Ecto neural progenitor cell (in vitro differentiated cells): ENCODE data around the gene RBP7.
A peak's percentile ranks its signal among the peaks of the same experiment; 100 is the strongest.

Experiments
- DNase-seq: peaks from one replicate; pipeline ENCODE4 v3.0.0-alpha.2; 2018; ENCODE audit warnings: low spot score

The RBP7 gene

DNA sequence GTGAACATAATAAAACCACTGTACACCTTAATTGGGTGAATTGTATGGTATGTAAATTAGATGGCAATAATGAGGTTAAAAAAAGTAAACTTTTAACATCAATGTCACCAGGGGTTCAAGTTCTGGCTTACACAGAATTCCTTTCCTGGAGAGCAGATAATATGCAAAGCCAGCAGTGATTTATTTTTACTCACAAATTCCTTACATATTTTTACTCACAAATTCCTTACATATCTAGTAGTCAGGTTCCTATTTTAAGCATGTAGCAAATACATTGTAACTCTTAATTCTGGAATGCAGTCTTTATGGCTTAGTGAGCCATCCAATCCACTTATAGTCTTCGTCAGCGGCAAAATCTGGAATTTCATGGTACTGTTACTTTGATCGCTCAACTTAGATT is 34.4 kb downstream of the RBP7 start:
- DNase-seq = no peak

DNA sequence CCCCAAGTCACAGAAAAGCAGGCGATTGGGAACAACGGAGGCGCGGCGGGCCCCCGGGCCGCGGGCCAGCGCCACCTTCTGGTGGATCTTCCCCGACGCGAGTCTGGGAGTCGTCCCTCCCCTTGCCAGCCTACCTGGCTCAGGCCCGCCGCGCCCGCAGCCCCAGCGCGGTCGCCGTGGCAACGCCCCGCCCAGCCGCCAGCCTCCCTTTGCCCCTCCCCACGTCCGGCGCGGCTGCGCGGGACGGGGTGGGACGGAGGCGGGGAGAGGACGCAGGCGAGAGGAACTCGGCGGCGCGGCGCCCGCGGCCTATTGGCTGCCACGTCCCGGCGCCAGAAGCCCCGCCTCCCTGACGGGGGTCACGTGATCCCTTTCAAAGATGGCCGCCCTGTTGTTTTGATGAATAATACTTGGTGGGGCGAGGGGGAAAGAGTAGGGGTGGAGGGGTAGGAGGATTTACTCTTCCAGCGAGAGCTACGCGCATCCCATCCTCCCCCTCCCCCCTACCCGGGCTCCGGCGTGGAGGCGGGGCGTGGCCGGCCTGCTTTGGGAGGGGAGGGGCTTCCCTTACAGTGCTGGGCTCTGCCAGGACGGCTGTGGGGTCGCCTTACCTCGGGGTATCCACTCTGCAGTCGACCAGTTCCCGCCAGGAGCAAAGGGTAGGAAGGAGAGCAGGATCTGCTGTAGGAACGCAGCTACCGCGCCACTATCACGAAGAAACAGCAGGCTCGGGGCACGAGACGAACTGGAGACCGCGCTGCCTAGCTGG is 35.7 kb downstream of the RBP7 start, which contains the start of gene UBE4B:
Gene UBE4B (plus strand): TSS at position 369 of the 769 bp plus-strand sequence. CDS start 713 bp downstream, outside the sequence.
- peak; percentile 99 for DNase-seq

GRCh38 chr1:10033359-10033845 is 36.4 kb downstream of the RBP7 start:
- DNase-seq = no peak

DNA sequence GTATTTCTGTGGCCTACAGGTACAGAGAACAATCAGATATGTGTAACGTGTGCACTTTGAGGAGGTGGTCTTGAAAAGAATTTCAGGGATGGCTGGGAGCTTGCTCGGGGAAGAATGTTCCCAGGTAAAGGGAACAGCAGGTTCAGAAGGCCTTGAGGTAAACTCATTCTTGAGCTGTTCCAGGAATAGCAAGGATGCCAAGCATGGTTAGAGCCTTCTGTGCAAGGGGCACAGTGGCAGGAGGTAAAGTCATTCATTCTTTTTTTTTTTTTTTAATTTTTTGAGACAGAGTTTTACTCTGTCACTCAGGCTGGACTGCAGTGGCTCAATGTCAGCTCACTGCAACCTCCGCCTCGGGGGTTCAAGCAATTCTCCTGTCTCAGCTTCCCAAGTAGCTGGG is 45.7 kb downstream of the RBP7 start:
- no peak for DNase-seq

DNA sequence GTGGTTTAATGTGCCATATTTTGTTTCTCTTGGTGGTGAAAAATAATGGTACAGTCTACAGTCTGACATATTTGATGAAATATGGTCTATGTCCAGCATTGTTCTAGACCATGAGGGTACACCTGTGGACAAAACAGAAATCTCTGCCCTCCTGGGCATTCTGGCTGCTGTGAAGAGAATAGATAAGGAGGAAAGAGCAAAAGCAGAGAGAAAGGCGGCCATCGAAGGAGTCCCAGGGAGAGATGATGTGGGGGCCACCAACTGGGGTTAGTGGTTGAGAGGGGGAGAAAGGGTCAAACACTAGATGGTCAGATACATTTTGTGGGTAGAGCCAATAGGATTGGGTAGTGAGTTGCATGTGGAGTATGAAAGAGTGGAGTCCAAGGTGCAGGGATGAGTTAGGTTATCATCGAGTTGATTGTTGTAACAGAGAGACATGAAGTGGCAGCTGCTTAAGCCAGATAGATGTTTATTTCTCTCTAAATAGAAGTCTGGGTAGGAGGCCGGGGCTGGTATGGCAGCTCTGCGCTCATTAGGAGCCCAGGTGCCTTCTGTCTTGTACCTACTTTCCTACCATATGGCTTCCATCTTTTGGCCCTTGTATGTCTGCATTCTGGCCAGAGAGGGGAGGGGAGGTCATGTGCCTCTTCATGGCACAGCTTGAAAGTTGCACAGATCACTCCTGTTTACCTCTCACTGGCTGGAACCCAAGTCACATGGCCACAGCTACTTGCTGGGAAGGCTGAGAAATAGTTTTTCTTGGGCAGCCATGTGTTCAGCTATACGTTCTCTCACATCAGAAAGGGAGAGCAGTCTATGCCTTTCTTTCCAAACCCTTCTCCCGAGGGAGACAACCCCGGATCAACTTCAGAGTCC is 48.7 kb downstream of the RBP7 start:
- no peak for DNase-seq

DNA sequence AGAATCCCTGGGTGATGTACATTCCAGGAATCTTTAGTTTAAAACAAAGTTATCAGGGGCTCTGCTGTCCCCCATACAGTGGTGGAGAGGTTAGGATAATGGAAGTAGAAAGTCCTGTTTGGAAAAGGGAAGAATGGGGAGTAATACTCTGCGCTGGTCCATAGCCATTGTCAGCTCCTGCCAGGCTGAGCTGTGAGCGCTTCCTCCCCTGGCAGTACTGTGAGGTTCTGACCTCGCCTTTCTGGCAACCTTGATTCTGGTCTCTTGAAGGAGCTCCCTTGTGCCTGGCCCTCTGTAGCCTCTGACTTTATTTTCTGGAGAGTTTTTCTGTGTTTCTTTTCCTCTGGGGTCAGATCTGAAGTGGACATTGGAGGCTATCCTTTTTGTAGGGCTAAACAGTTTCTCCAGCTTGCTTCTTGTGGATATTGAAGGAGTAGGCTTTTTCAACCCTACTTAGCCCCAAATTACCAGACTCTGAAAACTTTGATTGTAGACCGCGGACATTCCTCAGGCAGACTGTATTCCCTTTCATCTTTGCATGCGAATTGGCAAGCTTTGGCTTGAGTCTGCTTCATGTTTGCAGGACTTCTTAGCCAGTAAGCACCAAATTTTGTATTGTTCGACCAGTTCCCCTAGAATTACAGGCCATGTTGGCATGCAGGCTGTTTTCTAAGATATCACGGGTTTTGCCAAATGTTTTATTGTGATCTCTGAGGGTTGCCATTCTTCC is 49.5 kb downstream of the RBP7 start:
- no peak for DNase-seq

DNA sequence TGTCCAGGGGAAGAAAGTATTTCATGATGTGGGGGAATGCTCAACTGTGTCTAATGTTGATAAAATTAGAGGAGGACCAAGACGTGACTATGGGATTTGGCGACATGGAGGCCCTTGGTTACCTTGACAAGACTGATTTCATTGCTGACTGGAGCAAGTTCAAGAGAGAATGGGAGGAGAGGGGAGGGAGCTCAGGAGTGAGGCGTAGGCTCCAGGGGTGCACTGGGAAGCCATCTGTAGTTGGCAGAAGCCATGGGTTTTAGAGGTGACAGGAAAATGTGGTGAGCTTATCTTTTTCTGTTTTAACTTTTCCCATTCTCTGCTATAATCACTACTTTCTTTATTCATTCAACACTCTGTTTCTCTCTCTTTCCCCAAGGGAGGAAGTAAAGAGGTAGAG is 51.6 kb downstream of the RBP7 start:
- no peak for DNase-seq

GRCh38 chr1:10050611-10051010 is 53.6 kb downstream of the RBP7 start:
- DNase-seq = no peak

DNA sequence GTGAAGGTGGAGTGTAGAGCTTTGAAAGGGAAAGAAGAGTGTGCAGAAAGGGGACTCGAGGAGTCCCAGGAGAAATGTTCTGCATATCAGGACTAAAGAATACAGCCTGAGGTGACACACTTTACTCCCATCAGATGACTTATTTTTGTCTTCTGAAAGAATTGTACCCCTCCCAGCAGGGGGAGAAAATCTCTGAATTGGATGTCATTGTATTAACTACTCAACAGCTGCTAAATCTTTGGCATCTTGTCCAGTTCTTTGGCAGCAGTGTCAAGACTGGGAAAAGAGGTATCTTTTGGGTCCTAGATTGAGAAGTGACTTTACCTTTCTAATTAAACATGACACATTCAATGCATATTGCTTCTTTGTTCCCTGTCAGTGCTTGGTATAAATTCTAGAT is 54.6 kb downstream of the RBP7 start:
- no peak for DNase-seq

DNA sequence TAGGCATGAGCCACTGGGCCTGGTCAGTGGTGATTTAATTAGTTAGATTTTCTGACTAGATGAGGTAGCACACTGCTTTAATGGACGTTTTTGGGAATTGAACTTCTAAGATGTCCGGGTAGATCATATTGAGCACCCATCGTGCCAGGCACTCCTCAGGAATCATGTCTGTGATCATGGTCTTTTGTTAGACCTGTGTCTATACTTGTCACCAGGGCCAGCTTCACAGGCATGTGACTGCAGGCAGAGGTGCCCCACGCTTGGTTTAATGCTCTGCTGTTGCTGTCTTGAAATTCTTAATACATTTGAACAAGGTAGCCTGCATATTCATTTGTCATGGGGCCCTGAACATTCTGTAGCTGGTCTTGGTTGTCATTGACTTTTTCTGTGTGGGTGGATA is 55.3 kb downstream of the RBP7 start:
- DNase-seq = no peak

- no peak for DNase-seq
These were observed 57.4 kb downstream of the RBP7 start for GRCh38 chr1:10054465-10054864.

- DNase-seq = no peak
These were observed 59.6 kb downstream of the RBP7 start for GRCh38 chr1:10056599-10056987.

- no peak for DNase-seq
These were observed 60.3 kb downstream of the RBP7 start for GRCh38 chr1:10057343-10057742.

DNA sequence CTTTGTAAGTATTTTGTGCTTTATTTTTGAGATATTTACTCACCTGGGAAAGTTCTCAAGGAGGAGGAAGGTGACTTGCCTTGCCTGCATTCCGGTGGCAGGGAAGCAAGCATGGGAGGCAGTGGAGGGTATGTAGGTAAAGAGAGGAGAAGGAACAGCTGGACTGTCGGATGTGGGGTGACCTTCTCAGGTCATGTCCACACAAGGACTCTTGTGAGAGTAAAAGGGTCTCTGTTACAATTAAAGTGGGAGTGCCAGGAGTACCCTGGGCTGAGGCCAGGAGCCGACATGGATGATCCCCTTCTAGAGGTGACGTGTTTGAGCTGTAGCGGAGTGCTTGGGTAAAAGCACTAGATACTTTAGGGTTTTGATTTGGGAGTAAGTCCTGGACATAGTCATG is 60.8 kb downstream of the RBP7 start:
- DNase-seq = no peak

DNA sequence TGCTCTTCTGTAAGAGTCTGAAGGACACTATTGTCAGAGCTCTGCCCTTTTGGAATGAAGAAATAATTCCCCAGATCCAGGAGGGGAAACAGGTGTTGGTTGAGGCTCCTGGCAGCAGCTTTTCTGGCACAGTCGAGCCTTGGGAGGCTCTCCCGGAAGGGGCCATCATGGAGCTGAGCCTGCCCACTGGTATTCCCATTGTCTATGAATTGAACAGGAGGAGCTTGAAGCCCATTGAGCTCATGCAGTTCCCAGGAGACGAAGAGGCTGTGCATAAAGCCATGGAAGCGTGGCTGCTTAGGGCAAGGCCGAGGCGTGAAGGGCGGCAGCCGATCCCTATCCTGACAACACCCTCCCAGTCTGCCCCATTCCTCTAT is 62.3 kb downstream of the RBP7 start:
- no peak for DNase-seq

GRCh38 chr1:10060311-10061100 is 63.5 kb downstream of the RBP7 start:
- no peak for DNase-seq

DNA sequence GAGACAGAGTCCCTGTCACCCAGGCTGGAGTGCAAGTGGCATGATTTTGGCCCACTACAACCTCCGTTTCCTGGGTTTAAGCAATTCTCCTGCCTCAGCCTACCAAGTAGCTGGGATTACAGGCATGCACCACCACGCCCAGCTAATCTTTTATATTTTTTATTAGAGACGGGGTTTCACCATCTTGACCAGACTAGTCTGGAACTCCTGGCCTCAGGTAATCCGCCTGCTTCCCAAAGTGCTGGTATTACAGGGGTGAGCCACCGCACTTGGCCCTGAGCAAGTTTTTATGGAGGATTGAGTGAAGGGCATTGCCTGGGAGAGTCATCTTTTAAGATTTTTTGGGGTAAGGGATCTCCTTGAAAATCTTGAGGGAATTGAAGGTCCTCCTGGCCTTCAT is 64.2 kb downstream of the RBP7 start:
- DNase-seq = no peak

DNA sequence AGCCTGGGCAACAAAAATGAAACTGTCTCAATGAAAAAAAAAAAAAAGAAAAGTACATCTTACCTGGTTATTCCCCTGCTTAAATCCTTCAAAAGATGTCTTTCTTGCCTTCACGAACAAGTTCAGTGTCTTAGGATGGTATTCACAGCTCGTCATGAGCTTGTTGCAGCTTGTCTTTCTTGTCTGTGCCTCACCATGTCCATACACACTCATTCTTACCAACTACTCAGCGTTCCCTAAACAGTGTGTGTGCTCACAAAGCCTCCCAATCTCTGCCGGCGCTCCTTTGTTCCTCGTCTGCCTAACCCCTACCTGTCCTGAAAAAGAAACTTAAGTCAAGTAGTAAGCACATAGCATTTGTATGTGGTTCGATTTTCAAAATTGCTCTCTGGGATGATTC is 66.8 kb downstream of the RBP7 start:
- DNase-seq = no peak

DNA sequence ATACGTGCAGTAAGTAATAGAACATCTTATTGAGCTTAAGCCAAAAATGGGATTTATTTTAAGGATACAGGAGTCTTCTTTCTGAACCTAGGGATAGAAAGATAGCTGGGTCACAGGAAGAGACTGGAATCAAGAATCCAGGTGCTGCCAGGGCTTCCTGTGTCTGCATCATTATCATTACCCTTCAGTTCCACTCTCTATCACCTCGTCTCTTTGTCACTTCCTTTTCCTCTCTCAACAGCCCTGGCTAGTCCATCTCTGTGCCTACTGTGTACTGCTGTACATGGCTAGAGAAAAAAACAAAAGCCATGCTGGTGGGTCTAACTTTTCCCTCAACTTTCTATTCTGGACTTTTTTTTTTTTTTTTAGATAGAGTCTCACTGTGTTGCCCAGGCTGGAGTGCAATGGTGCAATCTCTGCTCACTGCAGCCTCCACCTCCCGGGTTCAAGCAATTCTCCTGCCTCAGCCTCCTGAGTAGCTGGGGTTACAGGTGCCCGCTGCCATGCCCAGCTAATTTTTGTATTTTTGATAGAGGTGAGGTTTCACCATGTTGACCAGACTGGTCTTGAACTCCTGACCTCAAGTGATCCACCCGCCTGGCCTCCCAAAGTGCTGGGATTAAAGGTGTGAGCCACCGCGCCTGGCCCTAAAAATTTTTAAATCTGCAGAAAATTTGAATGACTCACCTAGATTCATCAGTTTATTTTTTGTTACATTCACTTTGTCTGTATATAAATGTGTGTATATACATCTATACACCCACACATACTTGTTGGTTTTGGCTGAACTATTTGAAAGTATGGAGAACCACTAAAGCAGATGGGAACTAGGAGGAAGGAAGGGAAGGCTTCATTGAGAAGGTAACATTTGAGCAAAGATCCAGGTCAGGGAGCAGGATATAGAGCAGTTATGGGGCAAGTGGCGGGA is 67.7 kb downstream of the RBP7 start:
- DNase-seq = no peak

DNA sequence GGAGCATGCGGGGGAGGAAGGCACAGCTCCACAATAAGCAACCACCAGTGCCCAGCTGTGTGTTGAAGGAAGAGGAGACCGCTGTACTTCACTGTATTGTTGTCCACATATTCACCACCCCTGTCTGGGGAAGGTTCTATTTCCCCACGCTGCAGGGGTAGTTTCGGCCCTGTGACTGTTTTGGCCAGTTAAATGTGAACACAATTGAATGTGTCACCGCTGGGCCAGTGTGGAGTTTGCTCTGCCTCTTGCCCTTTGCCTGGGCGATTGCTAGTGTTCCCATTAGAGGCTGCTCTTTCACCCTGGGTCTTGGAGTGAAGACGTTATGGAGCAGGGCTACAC is 68.3 kb downstream of the RBP7 start:
- no peak for DNase-seq
